Measurements from ENCODE around the gene SCYL2.
"Not testable (repeated sequence)": the region's sequence is repeated elsewhere in the genome, so short reads cannot be mapped to it uniquely, and the experiment has no call there.

The SCYL2 gene

DNA sequence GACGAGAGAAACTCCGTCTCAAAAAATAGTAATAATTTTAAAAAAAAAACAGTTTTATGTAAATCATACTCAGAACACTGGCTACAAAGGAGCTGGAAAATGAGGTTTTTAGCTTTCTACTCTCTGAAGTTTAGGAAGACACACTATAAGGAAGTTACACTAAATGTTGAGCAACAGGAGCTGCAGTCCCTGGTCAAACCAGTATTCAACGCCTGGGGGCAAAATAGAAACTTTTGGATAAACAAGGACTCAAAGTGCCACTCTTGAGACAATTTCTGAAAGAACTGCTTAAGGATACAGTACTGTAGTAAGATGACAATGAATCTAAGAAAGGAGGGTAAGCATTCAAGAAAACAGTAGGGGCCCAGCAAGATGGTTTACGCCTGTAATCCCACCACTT is 37.1 kb upstream of the SCYL2 start:
- no peak for DNase-seq (ENCODE audit: low read depth)
- no peak overlapping the region for H3K4me3 ChIP-seq (ENCODE audit: control insufficient read depth, low read depth, low read length)
- TF ChIP-seq, protein P1, sequence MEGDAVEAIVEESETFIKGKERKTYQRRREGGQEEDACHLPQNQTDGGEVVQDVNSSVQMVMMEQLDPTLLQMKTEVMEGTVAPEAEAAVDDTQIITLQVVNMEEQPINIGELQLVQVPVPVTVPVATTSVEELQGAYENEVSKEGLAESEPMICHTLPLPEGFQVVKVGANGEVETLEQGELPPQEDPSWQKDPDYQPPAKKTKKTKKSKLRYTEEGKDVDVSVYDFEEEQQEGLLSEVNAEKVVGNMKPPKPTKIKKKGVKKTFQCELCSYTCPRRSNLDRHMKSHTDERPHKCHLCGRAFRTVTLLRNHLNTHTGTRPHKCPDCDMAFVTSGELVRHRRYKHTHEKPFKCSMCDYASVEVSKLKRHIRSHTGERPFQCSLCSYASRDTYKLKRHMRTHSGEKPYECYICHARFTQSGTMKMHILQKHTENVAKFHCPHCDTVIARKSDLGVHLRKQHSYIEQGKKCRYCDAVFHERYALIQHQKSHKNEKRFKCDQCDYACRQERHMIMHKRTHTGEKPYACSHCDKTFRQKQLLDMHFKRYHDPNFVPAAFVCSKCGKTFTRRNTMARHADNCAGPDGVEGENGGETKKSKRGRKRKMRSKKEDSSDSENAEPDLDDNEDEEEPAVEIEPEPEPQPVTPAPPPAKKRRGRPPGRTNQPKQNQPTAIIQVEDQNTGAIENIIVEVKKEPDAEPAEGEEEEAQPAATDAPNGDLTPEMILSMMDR (conservative IDR thresholded peaks at IDR 0.05; ENCODE audit: control insufficient read depth, insufficient read depth, low read depth, low read length) = no peak

DNA sequence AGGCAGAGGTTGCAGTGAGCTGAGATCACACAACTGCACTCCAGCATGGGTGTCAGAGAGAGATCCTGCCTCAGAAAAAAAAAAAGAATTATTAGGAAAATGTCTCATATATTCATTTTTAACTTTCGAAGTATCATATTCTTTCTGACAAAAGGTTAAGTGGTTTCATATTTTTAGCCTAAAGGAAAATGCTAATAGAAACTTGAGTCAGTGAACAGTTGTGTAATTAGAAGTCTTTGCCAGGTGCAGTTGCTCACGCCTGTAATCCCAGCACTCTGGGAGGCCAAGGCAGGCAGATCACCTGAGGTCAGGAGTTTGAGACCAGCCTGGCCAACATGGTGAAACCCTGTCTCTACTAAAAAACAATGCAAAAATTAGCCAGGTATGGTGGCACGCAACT is 35.1 kb upstream of the SCYL2 start:
- DNase-seq (ENCODE audit: low read depth) = peak; percentile 4
- H3K4me3 ChIP-seq (ENCODE audit: control insufficient read depth, low read depth, low read length) = not testable (repeated sequence)

DNA sequence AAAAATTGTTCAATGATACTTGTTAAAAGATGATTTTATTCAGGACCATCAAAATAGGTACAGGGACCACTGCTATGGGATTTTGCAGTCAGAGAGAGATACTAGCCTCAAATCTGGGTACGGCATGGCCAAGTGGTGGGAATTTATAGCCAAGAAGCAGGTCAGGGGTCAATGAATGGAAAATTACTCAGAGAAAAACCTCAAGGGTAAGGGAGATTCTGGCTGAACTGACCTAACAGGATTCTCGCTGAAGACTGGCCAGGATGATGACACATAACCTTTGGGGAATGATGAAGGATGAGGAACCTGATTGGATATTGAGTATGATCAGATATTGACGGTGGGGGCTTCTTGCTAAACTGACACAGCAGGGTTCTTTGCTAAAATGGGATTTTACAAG is 32.8 kb upstream of the SCYL2 start:
- peak overlapping the region; percentile 39 for H3K4me3 ChIP-seq (ENCODE audit: control insufficient read depth, low read depth, low read length)
- TF ChIP-seq, protein P1 (conservative IDR thresholded peaks at IDR 0.05; ENCODE audit: control insufficient read depth, insufficient read depth, low read depth, low read length) = no peak
- peak; percentile 95 for DNase-seq (ENCODE audit: low read depth)

DNA sequence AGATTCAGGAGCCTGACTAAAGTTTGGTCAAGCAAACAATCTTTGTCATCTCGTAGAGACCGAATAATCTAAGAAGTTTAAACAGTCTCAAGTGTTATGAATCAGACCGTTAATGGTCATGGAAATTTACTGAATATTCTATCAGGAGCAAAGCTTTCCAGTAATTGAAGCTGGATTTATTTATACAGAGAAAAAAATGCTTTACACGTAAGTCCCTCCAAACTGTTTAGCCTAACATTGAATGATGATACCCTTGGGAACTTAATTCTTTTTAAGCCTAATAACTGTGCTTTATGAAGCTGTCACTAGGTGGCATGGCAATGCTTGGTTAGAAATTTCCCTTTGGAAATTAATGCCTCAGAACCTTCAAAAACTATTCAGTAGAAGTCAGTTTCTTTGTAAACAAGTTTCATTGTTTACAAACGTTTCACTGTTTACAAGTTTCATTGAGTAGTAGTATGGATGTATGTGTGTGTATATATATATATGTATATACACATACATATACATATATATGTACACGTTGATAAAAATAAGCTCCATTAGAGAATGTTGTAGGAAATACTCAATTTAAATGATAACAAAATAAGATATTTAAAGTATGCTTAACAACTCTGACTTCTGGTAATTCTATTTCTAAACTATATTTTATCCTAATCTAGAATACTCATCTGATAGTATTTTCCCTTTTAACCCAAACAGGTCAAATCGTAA is 32.2 kb upstream of the SCYL2 start:
- TF ChIP-seq, protein P1 (conservative IDR thresholded peaks at IDR 0.05; ENCODE audit: control insufficient read depth, insufficient read depth, low read depth, low read length) = peak; percentile 93
- peak; percentile 86 for DNase-seq (ENCODE audit: low read depth)
- H3K4me3 ChIP-seq (ENCODE audit: control insufficient read depth, low read depth, low read length) = peak overlapping the region; percentile 39

DNA sequence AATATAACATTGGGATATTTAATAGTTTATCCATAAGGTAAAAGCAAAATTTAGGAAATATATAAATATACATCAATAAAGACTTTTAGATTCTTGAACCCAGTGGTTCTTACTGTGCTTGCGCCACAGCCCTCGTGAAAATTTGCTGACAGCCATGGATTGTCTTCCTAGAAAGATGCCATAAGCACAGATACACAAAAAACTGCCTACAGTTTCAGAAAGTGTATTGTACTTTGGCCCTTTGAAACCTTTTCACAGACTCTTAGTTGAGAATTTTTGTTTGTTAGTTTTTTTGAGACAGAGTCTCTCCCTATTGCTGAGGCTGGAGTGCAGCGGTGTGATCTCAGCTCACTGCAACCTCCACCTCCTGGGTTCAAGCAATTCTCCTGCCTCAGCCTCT is 28.2 kb upstream of the SCYL2 start:
- no peak for DNase-seq (ENCODE audit: low read depth)
- TF ChIP-seq, protein P1 (conservative IDR thresholded peaks at IDR 0.05; ENCODE audit: control insufficient read depth, insufficient read depth, low read depth, low read length) = no peak
- no peak overlapping the region for H3K4me3 ChIP-seq (ENCODE audit: control insufficient read depth, low read depth, low read length)

DNA sequence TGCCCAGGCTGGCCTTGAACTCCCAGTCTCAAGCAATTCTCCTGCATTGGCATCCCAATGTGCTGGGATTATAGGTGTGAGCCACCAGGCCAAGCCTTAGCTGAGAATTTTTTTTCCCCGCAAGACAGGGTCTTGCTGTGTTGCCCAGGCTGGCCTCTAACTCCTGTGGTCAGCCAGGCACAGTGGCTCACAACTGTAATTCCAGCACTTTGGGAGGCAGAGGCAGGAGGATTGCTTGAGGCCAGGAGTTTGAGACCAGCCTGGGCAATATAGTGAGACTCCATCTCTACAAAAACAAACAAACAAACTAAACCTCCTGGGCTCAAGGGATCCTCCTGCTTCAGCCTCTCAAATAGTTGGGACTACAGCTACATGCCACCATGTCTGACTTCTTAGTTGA is 27.4 kb upstream of the SCYL2 start:
- no peak for DNase-seq (ENCODE audit: low read depth)
- TF ChIP-seq, protein P1 (conservative IDR thresholded peaks at IDR 0.05; ENCODE audit: control insufficient read depth, insufficient read depth, low read depth, low read length) = no peak
- no peak overlapping the region for H3K4me3 ChIP-seq (ENCODE audit: control insufficient read depth, low read depth, low read length)

DNA sequence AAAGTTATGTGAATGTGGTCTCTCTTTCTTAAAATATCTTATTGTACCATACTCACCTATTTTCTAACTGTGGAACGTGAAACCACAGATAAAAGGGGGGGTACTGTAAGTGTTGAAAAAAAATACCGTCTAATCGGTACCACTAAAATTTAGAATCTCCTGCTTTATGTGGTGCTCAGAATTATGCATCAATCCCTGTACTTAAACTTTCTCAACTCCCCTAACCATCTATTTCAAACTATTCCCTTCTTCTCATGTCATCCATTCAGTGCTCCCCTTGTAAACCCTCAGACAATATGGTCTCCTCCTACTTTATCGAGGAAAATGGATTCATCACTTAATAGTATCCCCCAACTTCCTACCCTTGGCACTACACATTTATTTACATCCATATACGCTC is 23.8 kb upstream of the SCYL2 start:
- H3K4me3 ChIP-seq (ENCODE audit: control insufficient read depth, low read depth, low read length) = no peak overlapping the region
- TF ChIP-seq, protein P1 (conservative IDR thresholded peaks at IDR 0.05; ENCODE audit: control insufficient read depth, insufficient read depth, low read depth, low read length) = no peak
- DNase-seq (ENCODE audit: low read depth) = no peak
